Measurements from ENCODE around the gene FCGR3B. TPM values are rescaled to one million over a fixed set of nuclear protein-coding genes. Genes with fewer than 3 reads are reported as not detected.
A peak's percentile ranks its signal among the peaks of the same experiment; 100 is the strongest.
"Not testable (repeated sequence)": the region's sequence is repeated elsewhere in the genome, so short reads cannot be mapped to it uniquely, and the experiment has no call there.

FCGR3B gene
- total and polyA plus RNA-seq, 2 donors (not counting 1 experiment from before 2014, with no cell fraction given), result 0.13 TPM; not detected in 1

DNA sequence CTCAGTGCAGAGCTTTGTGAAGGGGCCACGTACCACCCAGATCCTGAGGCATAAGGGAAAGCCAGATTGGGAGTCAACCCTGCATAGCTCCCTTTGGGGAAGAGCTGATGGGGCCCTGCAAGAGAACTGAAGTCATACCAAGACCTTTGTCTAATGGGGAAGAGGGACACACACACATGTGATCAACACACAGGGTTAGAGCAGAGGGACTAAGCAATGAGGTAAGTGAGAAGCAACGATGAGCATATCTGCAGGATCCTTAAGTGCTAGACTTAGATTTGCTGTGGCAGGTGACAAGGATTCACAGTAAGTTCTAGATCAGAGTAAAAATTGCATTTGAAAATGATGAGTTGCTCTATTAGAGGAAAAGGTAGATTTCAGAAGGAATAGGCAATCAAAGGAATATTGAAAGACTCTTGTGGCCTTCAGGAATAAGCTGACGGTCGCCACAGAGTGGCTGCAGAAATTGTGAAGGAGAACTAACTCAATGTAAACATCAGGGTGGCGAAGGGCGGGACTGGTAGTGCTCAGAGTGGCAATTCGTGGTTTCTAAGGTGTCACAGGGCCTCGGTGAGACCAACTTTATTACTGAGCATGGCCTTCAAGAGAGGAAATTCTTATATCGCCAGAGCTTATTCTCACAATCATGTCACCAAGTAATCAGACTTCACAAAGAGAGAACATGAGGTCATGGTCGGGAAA is 4.4 kb downstream of the FCGR3B start:
- Histone ChIP-seq H3K4me3 (ENCODE audit: control extremely low read depth in 1 of 5, extremely low read depth in 1 of 5, insufficient read depth in 1 of 5, low read depth in 2 of 5, low read length in 4 of 5) (peak overlapping the region in 1 of 5 experiments; percentile 30), H3K4me1 (ENCODE audit: control insufficient read depth in 2 of 2, insufficient read depth in 2 of 2, low read length in 2 of 2) (peaks cover 26 to 35% of the 10 kb centered on the region in 2 donors)
- Mint-ChIP-seq H3K27ac (peak overlapping the region; percentile 84), H3K4me1 (peaks cover 31% of the 10 kb centered on the region), H3K4me3 (peak overlapping the region; percentile 46)
- DNase-seq; H3K27ac ChIP-seq (ENCODE audit: low read length in 2 of 2); H3K9me3 ChIP-seq (ENCODE audit: control extremely low read depth in 1 of 3, control insufficient read depth in 2 of 3, insufficient read depth in 1 of 3, low read length in 2 of 3); POLR2A ChIA-PET; H3K27me3 ChIP-seq (replicated peaks in 1 of 4; ENCODE audit: control extremely low read depth in 1 of 4, control insufficient read depth in 3 of 4, insufficient read depth in 4 of 4, low read length in 3 of 4); H2AFZ ChIP-seq (ENCODE audit: insufficient read depth, low read depth, low read length, poor library complexity, severe bottlenecking); H3K36me3 ChIP-seq (replicated peaks in 1 of 2; ENCODE audit: control extremely low read depth in 1 of 2, control insufficient read depth in 1 of 2, extremely low read depth in 1 of 2, insufficient read depth in 2 of 2, low read length in 1 of 2); CTCF ChIA-PET; H3K27me3 Mint-ChIP-seq; H3K9ac ChIP-seq (ENCODE audit: low read length); intact Hi-C loops (cut with micrococcal nuclease); H3K4me2 ChIP-seq (replicated peaks; ENCODE audit: low read depth, low read length, poor library complexity, severe bottlenecking); H4K20me1 ChIP-seq (ENCODE audit: control insufficient read depth, insufficient read depth, low read length, poor library complexity, severe bottlenecking); H3K79me2 ChIP-seq (ENCODE audit: control insufficient read depth, insufficient read depth, low read length); H3K9me3 Mint-ChIP-seq (ENCODE audit: insufficient read depth): not testable (repeated sequence)
- ATAC-seq (ENCODE audit: low read depth), result peak; percentile 26
- WGBS (ENCODE audit: insufficient coverage), result 65% methylated on average over 6 of the region's 10 CpGs

DNA sequence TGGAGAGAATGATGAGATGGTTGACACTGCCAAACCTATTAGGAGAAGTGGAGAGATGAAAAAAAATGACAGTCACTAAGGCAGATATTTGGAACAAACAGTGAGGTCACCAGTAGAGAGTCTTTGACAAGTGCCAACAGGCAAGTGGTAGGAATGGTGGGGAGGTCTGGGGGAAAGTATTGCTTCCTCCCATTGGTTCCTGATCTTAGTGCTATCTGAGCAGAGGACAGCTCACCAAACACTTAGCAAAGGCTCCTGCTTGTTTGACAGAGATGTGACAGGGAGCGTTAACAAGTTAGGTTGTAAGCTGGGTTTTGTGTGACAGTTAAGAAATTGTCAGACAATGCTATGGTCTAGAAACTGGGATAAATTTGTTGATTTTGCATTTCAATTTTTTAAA is 6.4 kb downstream of the FCGR3B start:
- H3K36me3 ChIP-seq (replicated peaks in 1 of 2; ENCODE audit: control extremely low read depth in 1 of 2, control insufficient read depth in 1 of 2, extremely low read depth in 1 of 2, insufficient read depth in 2 of 2, low read length in 1 of 2); H4K20me1 ChIP-seq (ENCODE audit: control insufficient read depth, insufficient read depth, low read length, poor library complexity, severe bottlenecking); H3K4me2 ChIP-seq (replicated peaks; ENCODE audit: low read depth, low read length, poor library complexity, severe bottlenecking); POLR2A ChIA-PET; intact Hi-C loops (cut with micrococcal nuclease); H3K27ac ChIP-seq (ENCODE audit: low read length in 2 of 2); H3K9me3 Mint-ChIP-seq (ENCODE audit: insufficient read depth); H3K9ac ChIP-seq (ENCODE audit: low read length); CTCF ChIA-PET; DNase-seq; H3K4me3 ChIP-seq (ENCODE audit: control extremely low read depth in 1 of 5, extremely low read depth in 1 of 5, insufficient read depth in 1 of 5, low read depth in 2 of 5, low read length in 4 of 5); H3K4me3 Mint-ChIP-seq; H2AFZ ChIP-seq (ENCODE audit: insufficient read depth, low read depth, low read length, poor library complexity, severe bottlenecking); H3K27me3 ChIP-seq (replicated peaks in 1 of 4; ENCODE audit: control extremely low read depth in 1 of 4, control insufficient read depth in 3 of 4, insufficient read depth in 4 of 4, low read length in 3 of 4); H3K79me2 ChIP-seq (ENCODE audit: control insufficient read depth, insufficient read depth, low read length); H3K27me3 Mint-ChIP-seq; H3K9me3 ChIP-seq (ENCODE audit: control extremely low read depth in 1 of 3, control insufficient read depth in 2 of 3, insufficient read depth in 1 of 3, low read length in 2 of 3); H3K27ac Mint-ChIP-seq; ATAC-seq (ENCODE audit: low read depth): not testable (repeated sequence)
- no CpG with 5 or more reads among the region's 1 CpG for WGBS (ENCODE audit: insufficient coverage)
- H3K4me1 Mint-ChIP-seq, result peaks cover 38% of the 10 kb centered on the region
- H3K4me1 ChIP-seq (ENCODE audit: control insufficient read depth in 2 of 2, insufficient read depth in 2 of 2, low read length in 2 of 2), result peaks cover 31 to 47% of the 10 kb centered on the region in 2 donors

DNA sequence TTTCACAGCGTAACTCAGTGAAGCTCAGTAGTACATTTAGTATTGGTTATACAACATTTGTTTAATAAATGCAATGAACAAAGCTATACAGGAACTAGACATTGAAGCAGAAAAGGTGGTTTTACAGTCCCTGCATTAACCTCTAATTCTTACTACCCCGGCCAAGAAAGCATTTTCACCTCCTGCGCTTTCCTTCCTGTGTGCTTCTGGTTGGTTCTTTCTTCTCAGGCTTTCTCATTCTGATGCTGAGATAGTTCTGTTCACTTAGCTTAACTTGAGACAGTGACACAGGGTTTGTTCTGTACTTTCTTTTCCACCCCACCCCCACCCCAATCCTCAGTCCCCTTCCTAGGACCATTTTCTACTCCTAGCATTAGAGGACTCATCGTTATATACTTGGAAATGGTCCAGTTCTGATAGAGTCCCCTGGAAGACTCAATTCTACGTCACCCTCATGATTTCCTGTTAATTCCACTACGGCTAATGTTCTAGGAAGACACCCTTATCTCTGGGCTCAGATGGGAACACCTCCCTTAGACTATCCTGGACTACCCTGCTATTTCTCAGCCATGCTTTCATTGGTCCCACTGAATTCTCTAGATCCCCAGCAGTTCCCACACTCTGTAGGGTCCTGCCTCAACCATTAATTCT is 7.5 kb downstream of the FCGR3B start:
- H3K27me3 Mint-ChIP-seq; H3K9ac ChIP-seq (ENCODE audit: low read length); H3K27me3 ChIP-seq (replicated peaks in 1 of 4; ENCODE audit: control extremely low read depth in 1 of 4, control insufficient read depth in 3 of 4, insufficient read depth in 4 of 4, low read length in 3 of 4); intact Hi-C loops (cut with micrococcal nuclease); H3K9me3 ChIP-seq (ENCODE audit: control extremely low read depth in 1 of 3, control insufficient read depth in 2 of 3, insufficient read depth in 1 of 3, low read length in 2 of 3); POLR2A ChIA-PET; H2AFZ ChIP-seq (ENCODE audit: insufficient read depth, low read depth, low read length, poor library complexity, severe bottlenecking); H3K36me3 ChIP-seq (replicated peaks in 1 of 2; ENCODE audit: control extremely low read depth in 1 of 2, control insufficient read depth in 1 of 2, extremely low read depth in 1 of 2, insufficient read depth in 2 of 2, low read length in 1 of 2); H4K20me1 ChIP-seq (ENCODE audit: control insufficient read depth, insufficient read depth, low read length, poor library complexity, severe bottlenecking); H3K79me2 ChIP-seq (ENCODE audit: control insufficient read depth, insufficient read depth, low read length); H3K9me3 Mint-ChIP-seq (ENCODE audit: insufficient read depth); H3K27ac ChIP-seq (ENCODE audit: low read length in 2 of 2): not testable (repeated sequence)
- H3K4me1 Mint-ChIP-seq, result peaks cover 38% of the 10 kb centered on the region
- ATAC-seq (ENCODE audit: low read depth) (peak; percentile 16), DNase-seq (peak; percentile 42)
- peak overlapping the region; percentile 32 for H3K27ac Mint-ChIP-seq
- Histone ChIP-seq H3K4me2 (replicated peaks; ENCODE audit: low read depth, low read length, poor library complexity, severe bottlenecking) (peak overlapping the region; percentile 38), H3K4me3 (ENCODE audit: control extremely low read depth in 1 of 5, extremely low read depth in 1 of 5, insufficient read depth in 1 of 5, low read depth in 2 of 5, low read length in 4 of 5) (peak overlapping the region in 1 of 5 experiments; percentile 30), H3K4me1 (ENCODE audit: control insufficient read depth in 2 of 2, insufficient read depth in 2 of 2, low read length in 2 of 2) (peaks cover 31 to 47% of the 10 kb centered on the region in 2 donors)
- WGBS (ENCODE audit: insufficient coverage), result no CpG with 5 or more reads among the region's 6 CpGs
- CTCF ChIA-PET, result interaction anchor here (1.7 kb wide), 1 partner anchor 115 kb away, joined by 5 read pairs; no protein-coding TSS in a partner anchor
- H3K4me3 Mint-ChIP-seq, result peak overlapping the region; percentile 54

DNA sequence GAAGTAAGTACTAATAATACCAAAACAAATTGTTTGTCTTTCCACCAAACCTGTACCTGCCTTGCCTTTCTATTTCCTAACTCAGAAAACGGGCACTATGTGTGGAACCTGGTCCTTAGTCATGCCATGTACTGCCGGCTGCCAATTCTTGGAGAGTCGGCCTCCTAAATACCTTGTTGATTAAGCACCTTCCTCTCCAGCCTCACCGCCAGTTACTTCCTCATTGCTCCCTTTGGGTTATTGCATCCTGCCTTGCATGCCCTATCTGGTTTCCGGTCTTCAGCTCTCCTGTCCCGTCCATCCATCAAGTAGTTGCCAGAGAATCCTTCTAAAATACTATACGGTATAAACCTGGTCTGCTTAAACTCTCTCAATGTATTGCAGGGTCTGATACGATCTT is 8.9 kb downstream of the FCGR3B start:
- Histone ChIP-seq H3K9ac (ENCODE audit: low read length) (peak overlapping the region; percentile 35), H3K4me1 (ENCODE audit: control insufficient read depth in 2 of 2, insufficient read depth in 2 of 2, low read length in 2 of 2) (peaks cover 31 to 47% of the 10 kb centered on the region in 2 donors), H3K4me3 (ENCODE audit: control extremely low read depth in 1 of 5, extremely low read depth in 1 of 5, insufficient read depth in 1 of 5, low read depth in 2 of 5, low read length in 4 of 5) (peak overlapping the region in 2 of 5 experiments; percentile 45 to 57), H3K4me2 (replicated peaks; ENCODE audit: low read depth, low read length, poor library complexity, severe bottlenecking) (peak overlapping the region; percentile 75)
- POLR2A ChIA-PET; H3K36me3 ChIP-seq (replicated peaks in 1 of 2; ENCODE audit: control extremely low read depth in 1 of 2, control insufficient read depth in 1 of 2, extremely low read depth in 1 of 2, insufficient read depth in 2 of 2, low read length in 1 of 2); H3K27me3 Mint-ChIP-seq; H3K27me3 ChIP-seq (replicated peaks in 1 of 4; ENCODE audit: control extremely low read depth in 1 of 4, control insufficient read depth in 3 of 4, insufficient read depth in 4 of 4, low read length in 3 of 4); H3K9me3 ChIP-seq (ENCODE audit: control extremely low read depth in 1 of 3, control insufficient read depth in 2 of 3, insufficient read depth in 1 of 3, low read length in 2 of 3); H4K20me1 ChIP-seq (ENCODE audit: control insufficient read depth, insufficient read depth, low read length, poor library complexity, severe bottlenecking); H3K27ac ChIP-seq (ENCODE audit: low read length in 2 of 2); H3K79me2 ChIP-seq (ENCODE audit: control insufficient read depth, insufficient read depth, low read length); H2AFZ ChIP-seq (ENCODE audit: insufficient read depth, low read depth, low read length, poor library complexity, severe bottlenecking); H3K9me3 Mint-ChIP-seq (ENCODE audit: insufficient read depth); intact Hi-C loops (cut with micrococcal nuclease): not testable (repeated sequence)
- WGBS (ENCODE audit: insufficient coverage), result 22% methylated on average over 3 of the region's 8 CpGs
- Mint-ChIP-seq H3K4me3 (peak overlapping the region; percentile 99), H3K27ac (peak overlapping the region; percentile 33), H3K4me1 (peaks cover 38% of the 10 kb centered on the region)
- peak; percentile 13 for ATAC-seq (ENCODE audit: low read depth)
- DNase-seq, result peak; percentile 53
- CTCF ChIA-PET, result interaction anchor here (1.1 to 1.7 kb wide), 2 partner anchors 104 to 117 kb away, joined by 3 to 5 read pairs; no protein-coding TSS in a partner anchor
